ENCODE data around the gene APEH. TPM values are rescaled to one million over a fixed set of nuclear protein-coding genes. Genes with fewer than 3 reads are reported as not detected.

APEH gene
- total RNA-seq, 1 donor from 2014 or later = 128 TPM

DNA sequence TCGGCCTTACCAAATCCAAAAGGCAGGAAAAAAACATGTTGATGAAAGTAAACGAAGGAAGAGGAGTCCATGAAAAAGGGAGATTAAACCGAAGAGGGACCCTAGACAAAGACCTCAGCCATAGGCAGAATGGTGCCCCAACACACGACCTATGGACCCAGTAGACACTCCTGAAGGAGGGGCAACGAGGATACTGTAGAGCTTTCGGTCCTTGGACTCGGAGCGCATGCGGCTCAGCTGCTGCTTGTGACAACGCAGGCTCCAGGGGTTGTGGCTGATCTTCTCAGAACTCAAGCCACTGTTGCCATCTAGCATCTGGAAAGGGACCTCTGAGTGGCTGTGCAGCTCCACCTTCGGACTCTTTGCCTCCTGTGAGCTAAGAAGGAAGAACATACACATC is 58.4 kb downstream of the APEH start:
- no peak for DNase-seq

DNA sequence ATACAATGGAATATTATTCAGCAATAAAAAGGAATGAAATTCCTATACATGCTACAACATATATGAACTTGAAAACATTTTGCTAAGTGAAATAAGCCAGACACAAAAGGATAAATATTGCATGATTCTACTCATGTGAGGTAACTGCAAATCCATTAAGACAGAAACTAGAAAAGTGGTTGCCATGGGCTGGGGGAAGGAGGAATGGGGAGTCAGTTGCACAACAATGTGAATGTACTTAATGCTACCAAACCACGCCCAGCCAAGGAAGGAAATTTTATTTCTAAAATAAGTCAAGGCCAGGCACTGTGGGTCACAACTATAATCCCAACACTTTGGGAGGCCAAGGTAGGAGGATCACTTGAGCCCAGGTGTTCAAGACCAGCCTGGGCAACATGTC is 59.4 kb downstream of the APEH start:
- DNase-seq = no peak

Other genes with a start within 250 kb of the APEH start
- 7.3 and 8.7 TPM in 2 replicates for gene NICN1, start 245.0 kb upstream of the APEH start, total RNA-seq
- 44.1 and 76.9 TPM in 2 replicates for gene DAG1, start 204.1 kb upstream of the APEH start, total RNA-seq
- gene BSN, start 119.9 kb upstream of the APEH start, total RNA-seq = under 0.01 and 0.05 TPM in 2 replicates
- 2.3 and 3.7 TPM in 2 replicates for gene MST1, start 15.1 kb downstream of the APEH start, total RNA-seq
- gene RNF123, start 15.2 kb downstream of the APEH start, total RNA-seq = 30.5 and 35.6 TPM in 2 replicates
- gene AMIGO3, start 45.3 kb downstream of the APEH start, total RNA-seq = 1.0 TPM in 1 of 2 replicates, not detected in the other
- gene GMPPB, start 49.6 kb downstream of the APEH start, total RNA-seq = 39.0 and 50.9 TPM in 2 replicates
- gene IP6K1, start 112.2 kb downstream of the APEH start, total RNA-seq = 57.3 and 89.1 TPM in 2 replicates
- not detected in 2 replicates for gene CDHR4, start 125.5 kb downstream of the APEH start, total RNA-seq
- 14.0 and 28.8 TPM in 2 replicates for gene INKA1, start 128.9 kb downstream of the APEH start, total RNA-seq
- 44.2 and 58.5 TPM in 2 replicates for gene UBA7, start 139.6 kb downstream of the APEH start, total RNA-seq
- gene TRAIP, start 182.2 kb downstream of the APEH start, total RNA-seq = 2.0 and 3.9 TPM in 2 replicates
- gene CAMKV, start 195.6 kb downstream of the APEH start, total RNA-seq = not detected in 2 replicates
- 0.34 and 0.65 TPM in 2 replicates for gene MST1R, start 229.5 kb downstream of the APEH start, total RNA-seq

Data from dermis blood vessel endothelial cell (primary cell).